GM12801 (cell line): ENCODE measurements around the gene RSU1.

Experiments used
- TF ChIP-seq, protein P1 (sequence below): IDR thresholded peaks from one replicate; pipeline ENCODE4 v1.5.1; 2011; ENCODE audit warnings: control low read depth; ENCODE audit not compliant: insufficient read length; ENCODE audit errors: extremely low read depth

Gene RSU1

DNA sequence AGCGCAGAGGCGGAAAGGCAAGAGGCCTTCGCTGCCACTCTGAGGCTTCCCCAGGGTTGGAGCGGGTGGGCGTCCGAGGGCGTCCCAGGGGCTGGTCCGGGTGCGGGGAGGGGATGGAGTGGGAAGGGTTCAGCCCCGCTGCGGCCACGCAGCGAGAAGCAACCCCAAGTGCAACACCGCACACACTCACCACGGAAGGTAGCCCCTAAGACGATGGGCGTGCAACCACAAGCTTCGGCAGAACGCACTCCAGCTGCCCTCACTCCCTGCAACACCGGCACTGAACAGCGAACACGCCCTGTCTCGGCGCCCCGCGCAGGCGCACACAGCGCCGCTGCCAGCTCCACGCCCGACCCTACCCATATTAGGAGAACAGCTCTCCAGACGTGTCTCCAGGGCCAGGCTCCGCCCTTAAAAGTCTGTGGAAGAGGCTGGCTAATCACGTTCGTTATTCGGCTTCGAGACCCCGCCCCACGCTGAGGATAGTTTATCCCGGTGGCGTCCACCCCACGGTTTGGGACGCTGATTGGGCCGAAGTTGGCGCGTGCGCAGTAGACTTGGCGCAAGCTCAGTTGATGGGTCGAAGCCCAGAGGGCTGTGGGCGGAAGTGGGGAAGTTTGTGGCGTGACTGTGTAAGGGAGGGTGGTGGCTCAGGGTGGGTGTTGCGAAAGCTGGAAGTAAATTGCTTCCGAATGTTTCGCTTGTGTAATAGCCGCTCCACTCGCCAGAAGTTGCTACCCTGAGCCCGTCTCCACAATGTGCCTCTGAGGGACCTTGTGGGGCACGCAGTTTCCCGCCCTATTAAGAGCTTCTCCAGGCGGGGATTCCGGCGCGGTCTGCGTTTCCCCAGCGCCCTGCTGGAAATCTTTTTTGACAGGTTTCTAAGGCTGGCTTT lies at the start of gene RSU1:
TSS of gene RSU1 (minus strand) at position 300 of the 895 bp plus-strand sequence. CDS start 343 bp downstream, outside the sequence.
- TF ChIP-seq, protein P1, sequence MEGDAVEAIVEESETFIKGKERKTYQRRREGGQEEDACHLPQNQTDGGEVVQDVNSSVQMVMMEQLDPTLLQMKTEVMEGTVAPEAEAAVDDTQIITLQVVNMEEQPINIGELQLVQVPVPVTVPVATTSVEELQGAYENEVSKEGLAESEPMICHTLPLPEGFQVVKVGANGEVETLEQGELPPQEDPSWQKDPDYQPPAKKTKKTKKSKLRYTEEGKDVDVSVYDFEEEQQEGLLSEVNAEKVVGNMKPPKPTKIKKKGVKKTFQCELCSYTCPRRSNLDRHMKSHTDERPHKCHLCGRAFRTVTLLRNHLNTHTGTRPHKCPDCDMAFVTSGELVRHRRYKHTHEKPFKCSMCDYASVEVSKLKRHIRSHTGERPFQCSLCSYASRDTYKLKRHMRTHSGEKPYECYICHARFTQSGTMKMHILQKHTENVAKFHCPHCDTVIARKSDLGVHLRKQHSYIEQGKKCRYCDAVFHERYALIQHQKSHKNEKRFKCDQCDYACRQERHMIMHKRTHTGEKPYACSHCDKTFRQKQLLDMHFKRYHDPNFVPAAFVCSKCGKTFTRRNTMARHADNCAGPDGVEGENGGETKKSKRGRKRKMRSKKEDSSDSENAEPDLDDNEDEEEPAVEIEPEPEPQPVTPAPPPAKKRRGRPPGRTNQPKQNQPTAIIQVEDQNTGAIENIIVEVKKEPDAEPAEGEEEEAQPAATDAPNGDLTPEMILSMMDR, result no peak

DNA sequence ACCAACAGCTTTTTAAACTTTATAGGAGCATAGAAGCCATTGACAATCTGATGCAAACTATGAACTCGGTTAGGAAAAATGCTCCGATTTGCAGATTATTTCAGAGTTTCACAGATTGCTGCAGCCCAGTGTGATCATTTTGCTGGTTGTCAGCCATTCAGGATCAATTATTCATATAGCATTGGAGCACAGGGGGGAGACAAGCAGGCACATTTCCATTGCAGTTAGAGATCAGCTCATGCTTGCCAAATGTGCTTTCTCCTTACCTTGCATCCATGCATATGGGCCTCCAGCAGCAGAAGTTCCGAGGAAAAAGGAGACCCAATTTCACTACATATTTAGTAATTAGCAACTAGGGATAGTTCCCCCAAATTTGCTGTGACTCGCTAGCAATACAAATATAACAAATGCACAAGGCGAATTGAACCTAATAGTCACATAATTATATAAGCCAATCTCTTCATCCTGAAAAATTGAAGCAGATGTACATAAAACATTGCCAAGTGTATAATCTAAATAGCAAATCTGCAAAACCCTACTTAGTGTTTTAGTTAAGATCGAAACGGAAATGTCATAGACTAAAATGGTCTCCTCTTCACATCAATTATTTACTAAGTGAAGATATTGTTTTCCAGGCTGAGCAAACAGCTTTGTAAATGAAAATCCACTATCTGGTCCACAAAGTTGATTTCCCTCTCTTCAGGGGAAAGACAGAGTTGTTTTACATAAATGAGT lies 49.5 kb upstream of the RSU1 start:
- TF ChIP-seq, protein P1, result no peak

DNA sequence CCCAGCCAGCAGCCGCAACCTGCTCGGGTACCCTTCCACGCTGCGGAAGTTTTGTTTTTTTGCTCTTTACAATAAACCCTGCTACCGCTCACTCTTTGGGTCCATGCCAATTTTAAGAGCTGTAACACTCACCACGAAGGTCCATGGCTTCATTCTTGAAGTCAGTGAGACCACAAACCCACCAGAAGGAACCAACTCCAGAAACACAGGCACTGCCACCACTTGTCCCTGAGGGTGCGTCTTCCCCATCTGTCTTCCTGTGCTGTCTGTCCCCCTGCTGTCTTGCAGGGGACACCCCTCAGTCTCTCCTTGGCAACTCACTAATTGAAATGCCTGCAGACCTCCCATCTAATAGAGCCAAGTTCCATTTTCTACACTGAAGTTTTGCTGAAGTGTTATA lies 48.5 kb upstream of the RSU1 start:
- TF ChIP-seq, protein P1, result no peak

DNA sequence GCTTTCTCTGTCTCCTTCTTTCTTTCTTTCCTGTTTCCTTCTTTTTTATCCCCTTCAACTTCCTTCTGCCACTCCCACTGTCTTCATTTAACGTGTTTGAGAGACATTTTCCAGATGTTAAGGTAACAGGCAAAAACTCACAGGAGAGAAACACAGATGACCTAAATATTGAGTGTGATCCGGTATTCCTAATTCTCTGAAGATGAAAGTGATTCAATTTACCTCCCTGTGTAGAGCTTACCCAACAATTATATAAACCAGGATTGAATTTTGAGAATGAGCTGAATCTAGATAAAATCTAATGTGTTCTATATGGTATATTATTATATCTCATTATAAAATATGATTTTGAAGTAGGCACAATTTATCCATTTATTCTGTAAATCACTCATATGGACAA lies 46.5 kb upstream of the RSU1 start:
- TF ChIP-seq, protein P1, result no peak

DNA sequence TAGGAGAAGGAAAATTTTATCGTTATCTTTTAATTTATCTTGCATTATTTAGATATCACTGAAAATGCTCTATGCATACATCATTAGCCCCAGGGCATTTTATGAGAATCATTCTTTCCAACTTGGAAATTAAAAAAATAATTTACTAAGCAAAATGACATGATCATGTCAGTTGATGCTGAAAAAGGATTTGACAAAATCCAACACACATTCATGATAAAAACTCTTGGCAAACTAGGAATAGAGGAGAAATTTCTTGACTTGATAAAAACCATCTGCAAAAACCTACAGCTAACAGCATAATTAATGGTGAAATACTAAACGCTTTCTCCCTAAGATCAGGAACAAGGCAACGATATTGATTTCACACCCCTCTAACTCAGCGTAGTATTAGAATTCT lies 40.2 kb upstream of the RSU1 start:
- TF ChIP-seq, protein P1, result no peak

DNA sequence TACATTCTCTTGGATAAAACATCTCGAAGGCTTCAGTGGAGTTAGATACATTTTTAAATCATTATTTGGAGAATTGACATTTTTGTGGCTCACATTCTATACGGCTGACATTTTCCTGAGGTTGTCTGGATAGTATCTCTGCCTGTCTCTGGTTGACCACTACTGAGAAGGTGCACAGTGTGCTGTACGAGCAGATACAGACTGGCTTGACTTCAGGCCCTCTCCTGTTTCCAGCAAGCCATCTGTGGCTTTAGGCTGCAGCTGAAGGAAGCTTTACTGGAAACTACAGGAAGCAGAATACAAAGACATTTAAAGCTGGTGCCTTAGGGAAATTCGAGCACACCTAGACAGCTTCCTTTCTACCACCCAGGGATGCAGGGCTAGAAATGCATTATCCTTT lies 39.3 kb upstream of the RSU1 start:
- TF ChIP-seq, protein P1, result no peak

DNA sequence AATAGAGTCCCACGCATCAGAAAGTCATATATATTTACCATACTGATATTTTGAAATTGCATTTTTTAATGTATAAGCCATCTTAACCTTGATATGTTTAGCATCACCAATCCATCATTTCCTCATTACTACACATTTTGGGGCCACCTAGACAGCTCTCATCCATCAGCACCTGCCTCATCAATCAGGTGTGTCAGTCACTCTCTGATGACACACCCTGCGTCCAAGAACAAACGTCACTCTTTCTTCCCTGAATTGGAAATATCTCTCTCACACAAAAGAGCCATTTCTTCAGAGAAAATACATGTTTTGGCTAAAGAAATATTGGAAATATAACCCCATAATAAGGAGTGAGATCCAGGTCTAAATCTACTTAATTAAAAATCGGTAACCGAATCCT lies 38.9 kb upstream of the RSU1 start:
- TF ChIP-seq, protein P1, result no peak
